Endothelial cell of umbilical vein (primary cell): ENCODE results near the gene SSR4.

ENCODE experiments used
- CTCF ChIP-seq, 2 donors: IDR thresholded peaks; 1 replicate in 1 of 2; 2 replicates in 1 of 2; pipeline ENCODE4 v1.5.1; 2011; ENCODE audit warnings: low read length in 2 of 2, mild to moderate bottlenecking in 2 of 2, moderate library complexity in 2 of 2, control low read depth in 1 of 2, inconsistent platforms in 1 of 2, low read depth in 1 of 2; ENCODE audit not compliant: insufficient read depth in 1 of 2; ENCODE audit errors: extremely low read depth in 1 of 2
- EZH2 ChIP-seq: IDR thresholded peaks from 2 replicates; pipeline ENCODE4 v1.6.1; 2012; ENCODE audit warnings: borderline replicate concordance, low read depth, mild to moderate bottlenecking, moderate library complexity, low read length, inconsistent platforms; ENCODE audit not compliant: severe bottlenecking
- MAX ChIP-seq: IDR thresholded peaks from 2 replicates; pipeline ENCODE4 v1.6.1; 2011; ENCODE audit not compliant: insufficient read depth, insufficient read length

GRCh38 chrX:153794018-153794896 lies at the start of gene SSR4, which contains the start of gene IDH3G:
- TF ChIP-seq CTCF (IDR thresholded peaks at IDR 0.05; ENCODE audit: extremely low read depth in 1 of 2, insufficient read depth in 1 of 2, low read depth in 1 of 2, low read length in 2 of 2): no peak
- no peak for TF ChIP-seq EZH2
- TF ChIP-seq MAX: no peak
